Inflammatory macrophage treated with lipopolysaccharide for 4 hours (primary cell): ENCODE measurements around the gene WNK4.

Experiments
- DNase-seq: peaks from one replicate; pipeline ENCODE4 v3.0.0-alpha.2; 2020

The WNK4 gene

DNA sequence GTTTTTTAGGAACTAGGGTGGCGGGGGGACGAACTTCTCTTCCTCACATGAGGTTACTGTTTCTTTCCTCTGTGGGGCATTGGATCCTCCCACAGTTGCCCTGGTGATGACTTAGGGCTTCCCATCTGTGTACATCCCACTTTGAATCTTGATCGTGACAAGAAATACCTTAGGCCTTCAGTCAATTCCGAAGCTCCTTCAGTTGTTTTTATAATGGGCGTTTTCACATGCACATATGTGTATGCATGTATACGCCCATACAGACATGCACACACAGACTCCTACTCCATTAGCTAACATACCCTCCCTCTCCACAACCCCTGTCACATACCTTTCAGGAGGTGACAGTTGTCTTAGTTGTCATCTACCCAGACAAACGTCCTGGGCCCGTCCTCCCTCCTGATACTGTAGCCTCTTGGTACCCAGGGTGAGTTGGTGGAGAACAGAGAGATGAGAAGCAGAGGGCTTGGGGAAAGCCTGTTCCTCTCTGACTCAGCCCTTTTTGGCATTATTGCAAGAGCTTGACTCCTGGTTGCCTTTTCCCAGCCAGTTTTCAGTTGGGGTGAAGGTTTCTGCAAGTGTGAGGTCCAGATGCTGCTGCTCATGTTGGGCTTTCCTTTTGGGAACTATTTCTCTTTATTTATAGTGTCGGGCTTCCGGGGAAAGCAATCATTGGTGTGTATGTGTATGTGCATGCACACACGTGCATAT, 61.7 kb downstream of the WNK4 start:
- no peak for DNase-seq

DNA sequence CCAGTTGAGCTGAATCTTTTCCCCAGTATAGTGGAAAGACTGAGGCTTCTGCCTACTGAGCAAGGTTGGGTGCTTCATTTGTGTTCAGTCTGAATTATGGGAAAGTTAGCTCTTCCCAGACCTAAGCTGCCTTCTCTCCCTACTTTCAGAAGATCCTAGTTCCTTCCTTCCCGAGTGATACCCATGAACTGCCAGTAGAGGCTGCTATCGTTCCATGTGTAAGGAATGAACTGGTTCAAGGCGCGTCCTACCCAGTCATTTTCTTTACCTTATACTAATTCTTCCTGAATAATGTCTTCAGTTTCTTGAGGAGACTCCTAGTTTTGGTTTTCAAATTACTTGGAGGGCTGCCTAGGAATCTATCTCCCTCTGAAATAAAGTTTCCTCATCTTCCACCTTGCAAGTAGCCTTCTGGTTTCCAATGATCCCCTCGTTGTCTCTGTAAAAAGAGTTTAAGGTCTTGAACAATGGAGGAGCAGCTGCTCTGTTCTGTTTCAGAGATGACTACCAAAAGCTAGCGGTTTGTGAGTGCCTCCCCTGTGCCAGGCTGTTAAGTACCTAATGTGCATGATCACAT, 63.0 kb downstream of the WNK4 start:
- peak; percentile 61 for DNase-seq

DNA sequence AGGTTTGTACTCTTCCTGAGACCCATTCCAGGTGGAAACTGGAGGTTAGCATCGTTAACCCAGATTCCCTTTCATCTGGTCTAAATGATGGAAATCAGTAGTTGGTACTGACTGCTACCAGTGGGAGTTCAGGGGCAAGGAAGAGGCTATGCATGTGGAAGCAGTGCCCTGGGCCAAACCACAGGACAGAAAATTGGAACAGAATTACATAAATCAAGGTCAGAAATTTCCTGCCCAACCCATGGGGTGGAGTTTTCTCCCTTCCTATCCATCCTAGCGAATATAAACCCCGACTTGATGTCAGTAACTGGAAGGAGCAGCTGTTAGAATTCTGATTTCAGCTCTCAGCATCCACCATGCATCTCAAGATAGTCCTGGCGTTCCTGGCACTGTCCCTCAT, 63.9 kb downstream of the WNK4 start, which contains the start of gene AOC2:
Gene AOC2, plus strand, starts transcription at position 310 of the 400 bp plus-strand sequence. Its CDS starts 47 bp downstream, at position 357.
- DNase-seq = no peak

DNA sequence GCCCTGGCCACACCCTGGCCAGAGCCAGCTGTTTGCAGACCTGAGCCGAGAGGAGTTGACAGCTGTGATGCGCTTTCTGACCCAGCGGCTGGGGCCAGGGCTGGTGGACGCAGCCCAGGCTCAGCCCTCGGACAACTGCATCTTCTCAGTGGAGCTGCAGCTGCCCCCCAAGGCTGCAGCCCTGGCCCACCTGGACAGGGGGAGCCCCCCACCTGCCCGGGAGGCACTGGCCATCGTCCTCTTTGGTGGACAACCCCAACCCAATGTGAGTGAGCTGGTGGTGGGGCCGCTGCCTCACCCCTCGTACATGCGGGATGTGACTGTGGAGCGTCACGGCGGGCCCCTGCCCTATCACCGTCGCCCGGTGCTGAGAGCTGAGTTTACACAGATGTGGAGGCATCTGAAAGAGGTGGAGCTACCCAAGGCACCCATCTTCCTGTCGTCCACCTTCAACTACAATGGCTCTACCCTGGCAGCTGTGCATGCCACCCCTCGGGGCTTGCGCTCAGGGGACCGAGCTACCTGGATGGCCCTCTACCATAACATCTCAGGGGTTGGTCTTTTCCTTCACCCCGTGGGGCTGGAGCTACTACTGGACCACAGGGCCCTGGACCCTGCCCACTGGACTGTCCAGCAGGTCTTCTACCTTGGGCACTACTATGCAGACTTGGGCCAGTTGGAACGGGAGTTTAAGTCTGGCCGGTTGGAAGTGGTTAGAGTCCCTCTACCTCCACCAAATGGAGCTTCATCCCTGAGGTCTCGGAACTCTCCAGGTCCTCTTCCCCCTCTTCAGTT, 64.5 kb downstream of the WNK4 start:
- no peak for DNase-seq

DNA sequence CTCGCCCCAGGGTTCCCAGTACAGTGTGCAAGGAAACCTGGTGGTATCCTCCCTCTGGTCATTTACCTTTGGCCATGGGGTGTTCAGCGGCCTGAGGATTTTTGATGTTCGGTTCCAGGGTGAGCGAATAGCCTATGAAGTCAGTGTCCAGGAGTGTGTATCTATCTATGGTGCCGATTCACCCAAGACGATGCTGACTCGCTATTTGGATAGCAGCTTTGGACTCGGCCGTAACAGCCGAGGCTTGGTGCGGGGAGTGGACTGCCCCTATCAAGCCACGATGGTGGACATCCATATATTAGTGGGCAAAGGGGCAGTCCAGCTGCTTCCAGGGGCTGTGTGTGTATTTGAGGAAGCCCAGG, 65.1 kb downstream of the WNK4 start:
- no peak for DNase-seq

DNA sequence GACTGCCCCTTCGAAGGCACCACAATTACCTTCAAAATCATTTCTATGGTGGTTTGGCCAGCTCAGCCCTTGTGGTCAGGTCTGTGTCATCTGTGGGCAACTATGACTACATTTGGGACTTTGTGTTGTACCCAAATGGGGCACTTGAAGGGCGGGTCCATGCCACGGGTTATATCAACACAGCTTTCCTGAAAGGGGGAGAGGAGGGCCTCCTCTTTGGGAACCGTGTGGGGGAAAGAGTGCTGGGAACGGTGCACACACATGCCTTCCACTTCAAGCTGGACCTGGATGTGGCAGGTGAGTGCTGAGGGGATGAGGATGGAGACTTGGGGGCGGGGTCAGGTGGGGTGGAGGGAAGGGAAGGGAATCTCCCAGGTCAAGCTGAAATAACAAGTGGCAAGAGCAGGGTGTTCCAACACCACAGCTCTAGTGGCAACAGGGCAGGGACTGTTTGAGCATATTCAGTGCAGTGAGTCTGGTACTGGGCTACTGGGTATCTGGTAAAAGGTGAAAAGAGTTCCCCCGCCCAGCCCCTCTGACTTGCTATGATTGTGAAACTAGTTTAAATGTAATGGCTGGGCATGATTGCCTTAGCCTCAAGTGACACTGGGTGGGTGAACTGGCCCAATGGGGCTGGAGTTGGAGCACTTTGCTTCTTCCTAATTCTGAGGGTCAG, 65.6 kb downstream of the WNK4 start:
- DNase-seq = peak; percentile 79
